Breast epithelium (tissue), 4 donors: ENCODE results near the gene ZIC2. TPM values are rescaled to one million over a fixed set of nuclear protein-coding genes. Genes with fewer than 3 reads are reported as not detected.

Experiments used
- DNase-seq, 2 donors: peaks; one replicate each; pipeline ENCODE4 v3.0.0-alpha.2; 2019; ENCODE audit warnings: low spot score in 2 of 2
- H3K27ac ChIP-seq, 2 donors: fragments of 200-600 bp; sonication (generic) in 1 of 2; one replicate each; pipeline ENCODE4 v1.5.1; 2016 to 2019; ENCODE audit warnings: mild to moderate bottlenecking in 1 of 2
- H3K27me3 ChIP-seq, 2 donors: fragments of 200-600 bp; sonication (generic) in 1 of 2; one replicate each; pipeline versions ENCODE4 v1.5.1 to v1.6.0; 2017 to 2019; ENCODE audit warnings: control low read depth in 1 of 2, mild to moderate bottlenecking in 1 of 2
- H3K36me3 ChIP-seq: fragments of 200-600 bp; one replicate; pipeline ENCODE4 v1.5.1; 2019
- H3K4me1 ChIP-seq, 2 donors: fragments of 200-600 bp; sonication (generic); one replicate each; pipeline ENCODE4 v1.5.1; 2016 to 2019; ENCODE audit warnings: control low read depth in 1 of 2
- H3K4me3 ChIP-seq, 3 donors: fragments of 200-600 bp; sonication (generic); 1 replicate in 2 of 3; 2 replicates in 1 of 3; pipeline ENCODE4 v1.5.1; 2016 to 2019; ENCODE audit warnings: mild to moderate bottlenecking in 3 of 3, moderate library complexity in 2 of 3
- H3K9me3 ChIP-seq, 2 donors: fragments of 200-600 bp; sonication (generic) in 1 of 2; one replicate each; pipeline ENCODE4 v1.5.1; 2016 to 2019; ENCODE audit warnings: control low read depth in 1 of 2
- POLR2A ChIP-seq: fragments of 450-650 bp; IDR thresholded peaks from one replicate; pipeline ENCODE4 v1.6.1; 2016; ENCODE audit warnings: antibody characterized with exemption, mild to moderate bottlenecking, moderate library complexity
- POLR2AphosphoS5 ChIP-seq, 3 donors: sonication (generic); formaldehyde crosslinking; IDR thresholded peaks; one replicate each; pipeline ENCODE4 v1.6.1; 2017; ENCODE audit warnings: antibody characterized with exemption in 3 of 3
- intact Hi-C: fragments of 100-400 bp; cut with DNase I; formaldehyde crosslinking; loops from one replicate; pipeline ENCODE4 v1.15.1; 2023; ENCODE audit warnings: low total_unique reads
- total RNA-seq, 3 donors: library from RNA; depleted of rRNA; stranded (reverse); fragments of >200 nt; gene quantifications; one replicate each; pipeline ENCODE4 v1.1.0, GENCODE V29; 2016
- TF ChIP-seq, protein P1 (sequence below), 3 donors: fragments of 450-650 bp; IDR thresholded peaks; one replicate each; pipeline ENCODE4 v1.5.1; 2016 to 2017; ENCODE audit warnings: antibody characterized with exemption in 3 of 3, mild to moderate bottlenecking in 3 of 3, moderate library complexity in 3 of 3

ZIC2 gene
- total RNA-seq, 3 donors from 2014 or later, result 0.15 TPM; not detected in 2

DNA sequence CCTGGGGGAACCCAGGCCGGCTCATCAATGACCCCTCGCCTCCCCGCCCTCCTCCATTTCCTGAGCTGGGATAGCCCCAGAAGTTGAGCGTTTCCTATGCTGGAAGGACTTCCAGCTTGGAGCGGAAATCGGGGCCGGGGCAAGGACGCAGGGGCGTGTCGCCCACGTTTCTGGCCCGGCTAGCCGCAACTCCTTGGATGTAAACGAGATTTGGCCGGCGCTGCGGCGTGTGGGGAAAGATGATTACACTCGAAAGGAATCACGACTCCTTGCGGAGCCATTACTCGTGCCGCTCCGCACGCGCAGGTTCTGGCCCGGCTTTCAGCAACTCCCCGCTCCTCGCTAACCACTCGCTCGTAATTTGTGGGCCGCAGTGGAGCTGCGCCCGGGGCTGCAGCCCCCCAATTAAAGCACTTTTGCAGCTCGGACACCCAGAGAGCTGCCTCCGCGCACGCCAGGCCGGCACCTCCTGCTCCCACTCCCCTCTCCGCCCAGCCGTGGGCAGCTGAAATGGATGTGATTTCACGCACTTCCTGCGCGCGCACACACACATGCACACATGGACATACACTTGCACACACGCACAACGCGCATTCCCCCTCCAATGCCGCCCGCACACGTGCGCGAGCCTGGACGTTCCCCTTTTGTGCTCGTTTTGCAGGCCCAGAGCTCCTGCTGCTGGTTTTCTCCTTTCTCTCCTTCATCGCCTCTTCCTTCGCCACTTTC is 25.7 kb upstream of the ZIC2 start:
- intact Hi-C loops, result no loop called here
- TF ChIP-seq POLR2AphosphoS5 (IDR thresholded peaks at IDR 0.05) (no peak), POLR2A (no peak)
- TF ChIP-seq, protein P1, sequence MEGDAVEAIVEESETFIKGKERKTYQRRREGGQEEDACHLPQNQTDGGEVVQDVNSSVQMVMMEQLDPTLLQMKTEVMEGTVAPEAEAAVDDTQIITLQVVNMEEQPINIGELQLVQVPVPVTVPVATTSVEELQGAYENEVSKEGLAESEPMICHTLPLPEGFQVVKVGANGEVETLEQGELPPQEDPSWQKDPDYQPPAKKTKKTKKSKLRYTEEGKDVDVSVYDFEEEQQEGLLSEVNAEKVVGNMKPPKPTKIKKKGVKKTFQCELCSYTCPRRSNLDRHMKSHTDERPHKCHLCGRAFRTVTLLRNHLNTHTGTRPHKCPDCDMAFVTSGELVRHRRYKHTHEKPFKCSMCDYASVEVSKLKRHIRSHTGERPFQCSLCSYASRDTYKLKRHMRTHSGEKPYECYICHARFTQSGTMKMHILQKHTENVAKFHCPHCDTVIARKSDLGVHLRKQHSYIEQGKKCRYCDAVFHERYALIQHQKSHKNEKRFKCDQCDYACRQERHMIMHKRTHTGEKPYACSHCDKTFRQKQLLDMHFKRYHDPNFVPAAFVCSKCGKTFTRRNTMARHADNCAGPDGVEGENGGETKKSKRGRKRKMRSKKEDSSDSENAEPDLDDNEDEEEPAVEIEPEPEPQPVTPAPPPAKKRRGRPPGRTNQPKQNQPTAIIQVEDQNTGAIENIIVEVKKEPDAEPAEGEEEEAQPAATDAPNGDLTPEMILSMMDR (IDR thresholded peaks at IDR 0.05), result no peak
- Histone ChIP-seq H3K27me3 (peaks cover 13 to 73% of the 10 kb centered on the region in 2 donors), H3K9me3 (no peaks in the 10 kb centered on the region), H3K4me1 (peaks cover 7 to 20% of the 10 kb centered on the region in 2 donors), H3K27ac (no peak overlapping the region), H3K36me3 (no peaks in the 10 kb centered on the region), H3K4me3 (peak overlapping the region; percentile 17 to 62 (median 18))
- DNase-seq, result no peak

DNA sequence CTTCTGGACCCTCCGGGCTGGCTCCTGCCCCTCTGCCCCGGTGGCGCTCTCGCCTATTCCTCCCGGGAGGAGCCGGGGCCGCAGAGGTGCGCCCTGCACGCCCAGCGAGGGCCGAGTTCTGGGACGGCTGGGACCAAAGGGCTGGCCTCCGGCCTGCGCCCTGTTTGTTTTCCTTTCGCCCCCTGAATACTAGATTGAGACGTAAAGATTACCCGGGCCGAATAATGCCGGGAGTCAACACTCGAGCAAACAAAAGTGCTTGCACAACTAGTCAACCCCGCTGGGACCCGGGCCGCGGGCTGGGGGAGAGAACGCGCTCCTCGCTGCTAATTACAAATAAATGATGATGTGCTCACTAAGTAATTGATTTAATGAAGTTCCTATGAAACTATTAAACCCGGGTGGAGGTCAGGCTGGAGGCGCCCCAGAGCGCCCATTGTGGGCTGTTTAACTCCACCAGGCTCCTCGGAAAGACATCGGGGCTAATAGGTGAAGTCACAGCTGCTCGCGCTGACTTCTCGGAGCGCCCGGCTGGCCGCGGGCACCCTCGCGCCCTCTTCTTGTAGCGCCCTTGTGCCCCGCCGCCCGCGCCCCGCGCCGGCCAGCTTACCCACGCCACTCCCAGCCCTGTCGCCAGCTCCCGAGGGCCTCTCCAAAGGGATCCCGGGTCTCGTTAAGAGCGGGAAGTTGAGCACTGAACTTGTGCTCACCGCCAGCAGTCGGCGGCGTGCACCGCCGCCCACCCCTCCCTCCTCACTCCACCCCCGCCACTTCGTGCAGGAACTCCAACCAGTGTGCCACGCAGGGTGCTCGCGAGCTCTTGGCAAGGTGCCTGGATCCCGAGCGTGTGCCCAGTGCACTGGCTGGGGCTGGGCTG is 24.9 kb upstream of the ZIC2 start:
- intact Hi-C loops, result no loop called here
- H3K27ac ChIP-seq, result no peak overlapping the region
- H3K27me3 ChIP-seq, result peaks cover 13 to 81% of the 10 kb centered on the region in 2 donors
- TF ChIP-seq POLR2A (no peak), POLR2AphosphoS5 (IDR thresholded peaks at IDR 0.05) (no peak)
- TF ChIP-seq, protein P1 (IDR thresholded peaks at IDR 0.05), result no peak
- H3K9me3 ChIP-seq, result no peaks in the 10 kb centered on the region
- no peak for DNase-seq
- H3K36me3 ChIP-seq, result no peaks in the 10 kb centered on the region
- H3K4me3 ChIP-seq, result peak overlapping the region; percentile 17 to 62 (median 18)
- H3K4me1 ChIP-seq, result peaks cover 7 to 20% of the 10 kb centered on the region in 2 donors

- intact Hi-C loops, result no loop called here
- Histone ChIP-seq H3K27ac (no peak overlapping the region), H3K27me3 (peaks cover 13 to 96% of the 10 kb centered on the region in 2 donors)
These were observed 23.0 kb upstream of the ZIC2 start for GRCh38 chr13:99958406-99959126.

GRCh38 chr13:99959127-99959539 is 22.5 kb upstream of the ZIC2 start:
- intact Hi-C loops, result no loop called here
- Histone ChIP-seq H3K27ac (no peak overlapping the region), H3K4me3 (no peak overlapping the region), H3K9me3 (no peaks in the 10 kb centered on the region), H3K4me1 (peaks cover 7 to 20% of the 10 kb centered on the region in 2 donors), H3K36me3 (no peaks in the 10 kb centered on the region), H3K27me3 (peaks cover 13 to 99% of the 10 kb centered on the region in 2 donors)
- DNase-seq, result no peak
- TF ChIP-seq POLR2A, result no peak
- no peak for TF ChIP-seq POLR2AphosphoS5 (IDR thresholded peaks at IDR 0.05)
- TF ChIP-seq, protein P1 (IDR thresholded peaks at IDR 0.05), result no peak

More at GRCh38 chr13:99958406-99959126, 23.0 kb upstream of the ZIC2 start:
- Histone ChIP-seq H3K9me3 (no peaks in the 10 kb centered on the region), H3K4me3 (no peak overlapping the region), H3K4me1 (peaks cover 7 to 20% of the 10 kb centered on the region in 2 donors), H3K36me3 (no peaks in the 10 kb centered on the region)
- no peak for DNase-seq
- TF ChIP-seq, protein P1 (IDR thresholded peaks at IDR 0.05), result no peak
- no peak for TF ChIP-seq POLR2AphosphoS5 (IDR thresholded peaks at IDR 0.05)
- no peak for TF ChIP-seq POLR2A
